SK-N-SH (cell line): ENCODE data around the gene OR2H1. TPM values are rescaled to one million over a fixed set of nuclear protein-coding genes. Genes with fewer than 3 reads are reported as not detected.

Experiments
- CTCF ChIA-PET: fragments of 300-600, 350-600 bp; formaldehyde crosslinking; extraction: SDS; loops from one replicate; lab custom pipeline; 2021; lab: Yijun Ruan, JAX
- POLR2A ChIA-PET: fragments of 350-600 bp; sonication (Branson Sonifier 250); formaldehyde crosslinking; extraction: SDS; loops from one replicate; lab custom pipeline; 2020; ENCODE audit warnings: antibody characterized with exemption, inconsistent platforms; lab: Yijun Ruan, JAX
- DNase-seq: peaks from one replicate; pipeline ENCODE4 v3.0.0; 2012
- H2AFZ ChIP-seq: fragments of 200-600 bp; sonication (generic); 2 replicates; pipeline ENCODE4 v1.8.1; 2016; ENCODE audit warnings: antibody characterized with exemption, mild to moderate bottlenecking, low read depth
- H3F3A ChIP-seq: fragments of 200-600 bp; sonication (generic); replicated peaks from 2 replicates; pipeline ENCODE3; 2016; ENCODE audit warnings: antibody characterized with exemption, mild to moderate bottlenecking; ENCODE audit not compliant: insufficient read depth
- H3K27ac ChIP-seq, 2 experiments: fragments of 200-500 bp in 1 of 2; fragments of 200-600 bp in 1 of 2; sonication (Bioruptor generic) in 1 of 2; sonication (generic), shearing (Covaris generic) in 1 of 2; 2 replicates each; pipeline versions ENCODE4 v1.5.1 to v1.6.1; 2014 to 2016; ENCODE audit warnings: low read depth in 2 of 2, inconsistent platforms in 1 of 2, low read length in 1 of 2, mild to moderate bottlenecking in 1 of 2, mixed read lengths in 1 of 2
- H3K27me3 ChIP-seq: fragments of 200-600 bp; sonication (generic), shearing (Covaris generic); 2 replicates; pipeline ENCODE4 v1.6.1; 2016; ENCODE audit warnings: mixed run types; ENCODE audit not compliant: insufficient read depth
- H3K36me3 ChIP-seq, 2 experiments: fragments of 200-500 bp in 1 of 2; fragments of 200-600 bp in 1 of 2; sonication (Bioruptor generic) in 1 of 2; sonication (generic) in 1 of 2; replicated peaks in 1 of 2; 2 replicates each; pipeline versions ENCODE3 to v1.5.1; 2014 to 2016; ENCODE audit warnings: low read length in 1 of 2, mild to moderate bottlenecking in 1 of 2; ENCODE audit not compliant: insufficient read depth in 2 of 2, control insufficient read depth in 1 of 2
- H3K4me1 ChIP-seq, 2 experiments: fragments of 200-500 bp in 1 of 2; fragments of 200-600 bp in 1 of 2; sonication (Bioruptor generic) in 1 of 2; sonication (generic), shearing (Covaris generic) in 1 of 2; 2 replicates each; pipeline versions ENCODE4 v1.5.1 to v1.6.1; 2014 to 2016; ENCODE audit warnings: low read depth in 1 of 2, low read length in 1 of 2, mixed run types in 1 of 2; ENCODE audit not compliant: insufficient read depth in 2 of 2, control insufficient read depth in 1 of 2
- H3K4me2 ChIP-seq: fragments of 200-600 bp; sonication (generic), shearing (Covaris generic); 2 replicates; pipeline ENCODE4 v1.6.1; 2017; ENCODE audit warnings: mixed run types
- H3K4me3 ChIP-seq, 2 experiments: fragments of 200-500 bp in 1 of 2; fragments of 200-600 bp in 1 of 2; sonication (Bioruptor generic) in 1 of 2; sonication (generic), shearing (Covaris generic) in 1 of 2; 2 replicates each; pipeline versions ENCODE4 v1.5.1 to v1.8.1; 2014 to 2016; ENCODE audit warnings: low read depth in 2 of 2, inconsistent platforms in 1 of 2, low read length in 1 of 2, mild to moderate bottlenecking in 1 of 2, mixed read lengths in 1 of 2, moderate library complexity in 1 of 2
- H3K79me2 ChIP-seq: fragments of 200-600 bp; sonication (generic); 2 replicates; pipeline ENCODE4 v1.8.1; 2017; ENCODE audit warnings: mild to moderate bottlenecking; ENCODE audit not compliant: insufficient read depth
- H3K9ac ChIP-seq: fragments of 200-600 bp; sonication (generic); 2 replicates; pipeline ENCODE4 v1.6.1; 2017; ENCODE audit warnings: mixed run types
- H3K9me2 ChIP-seq: fragments of 200-600 bp; sonication (generic); 2 replicates; pipeline ENCODE4 v1.6.1; 2017; ENCODE audit warnings: mixed run types
- H3K9me3 ChIP-seq: fragments of 200-600 bp; sonication (generic); 2 replicates; pipeline ENCODE4 v1.6.1; 2017; ENCODE audit warnings: mixed run types, mild to moderate bottlenecking, moderate library complexity
- H4K20me1 ChIP-seq: fragments of 200-600 bp; sonication (generic); 2 replicates; pipeline ENCODE4 v1.6.1; 2017; ENCODE audit warnings: mild to moderate bottlenecking, mixed run types; ENCODE audit not compliant: insufficient read depth
- CHD2 ChIP-seq: fragments of 150-350 bp; IDR thresholded peaks from 2 replicates; pipeline ENCODE4 v1.6.1; 2018; ENCODE audit warnings: low read length; ENCODE audit not compliant: partially characterized antibody
- ELF1 ChIP-seq: IDR thresholded peaks from 2 replicates; pipeline ENCODE4 v1.4.0; 2012
- EZH2phosphoT487 ChIP-seq: fragments of 200-600 bp; sonication (generic); IDR thresholded peaks from 2 replicates; pipeline ENCODE4 v1.6.1; 2017; ENCODE audit warnings: low read depth, mixed run types, mild to moderate bottlenecking, antibody characterized with exemption, moderate library complexity, borderline replicate concordance
- FOXM1 ChIP-seq: IDR thresholded peaks from 2 replicates; pipeline ENCODE4 v1.4.0; 2012; ENCODE audit warnings: low read depth, mild to moderate bottlenecking
- GABPA ChIP-seq: IDR thresholded peaks from 2 replicates; pipeline ENCODE4 v1.4.0; 2012; ENCODE audit warnings: low read depth, mild to moderate bottlenecking
- GATA2 ChIP-seq: sonication (generic); formaldehyde crosslinking; IDR thresholded peaks from 2 replicates; pipeline ENCODE4 v1.5.0; 2020; ENCODE audit warnings: mild to moderate bottlenecking, missing genetic modification reagents
- JUND ChIP-seq: IDR thresholded peaks from 2 replicates; pipeline ENCODE4 v1.4.0; 2012
- MEF2A ChIP-seq: IDR thresholded peaks from 2 replicates; pipeline ENCODE4 v1.4.0; 2012; ENCODE audit warnings: low read depth, borderline replicate concordance
- MXI1 ChIP-seq: IDR thresholded peaks from 2 replicates; pipeline ENCODE4 v1.6.1; 2012; ENCODE audit warnings: mild to moderate bottlenecking, low read depth, low read length, improper control_type of control experiment
- NFIC ChIP-seq: IDR thresholded peaks from 2 replicates; pipeline ENCODE4 v1.4.0; 2012; ENCODE audit warnings: borderline replicate concordance
- POLR2AphosphoS5 ChIP-seq: IDR thresholded peaks from 2 replicates; pipeline ENCODE4 v1.6.1; 2012; ENCODE audit warnings: low read depth, low read length
- SIN3A ChIP-seq: IDR thresholded peaks from 2 replicates; pipeline ENCODE4 v1.6.1; 2012; ENCODE audit warnings: low read depth, mild to moderate bottlenecking, low read length, moderate library complexity, borderline replicate concordance
- TCF12 ChIP-seq: IDR thresholded peaks from 2 replicates; pipeline ENCODE4 v1.4.0; 2012
- WGBS: methylation state at CpG from one replicate; pipeline ENCODE4 v1.1.6; 2017; ENCODE audit warnings: low lambda C conversion rate; 5-methylcytosine and 5-hydroxymethylcytosine counted together
- polyA plus RNA-seq, 3 experiments: library from polyadenylated mRNA; depleted of rRNA; stranded (reverse); fragments of >200 nt; gene quantifications; 2 replicates each; pipeline ENCODE4 v1.2.3, GENCODE V29; 2012
- TF ChIP-seq, protein P1 (sequence below): fragments of 150-350 bp; IDR thresholded peaks from 2 replicates; pipeline ENCODE4 v1.6.1; 2016; ENCODE audit warnings: mild to moderate bottlenecking, low read depth, low read length
- TF ChIP-seq, protein P2 (sequence below): IDR thresholded peaks from 2 replicates; pipeline ENCODE4 v1.4.0; 2012; ENCODE audit warnings: low read depth, borderline replicate concordance
- TF ChIP-seq, protein P3 (sequence below): fragments of 200-600 bp; sonication (generic); IDR thresholded peaks from 2 replicates; pipeline ENCODE4 v1.6.1; 2017; ENCODE audit warnings: antibody characterized with exemption, mild to moderate bottlenecking, moderate library complexity
- TF ChIP-seq, protein P4 (sequence below): IDR thresholded peaks from 2 replicates; pipeline ENCODE4; 2012
- TF ChIP-seq, protein P5 (sequence below): IDR thresholded peaks from 2 replicates; pipeline ENCODE4 v1.6.1; 2012; ENCODE audit warnings: mild to moderate bottlenecking, low read depth, low read length, moderate library complexity

Gene OR2H1
- polyA plus RNA-seq, 1 of the 3 experiments (the other 2 are of a cell fraction) = not detected

DNA sequence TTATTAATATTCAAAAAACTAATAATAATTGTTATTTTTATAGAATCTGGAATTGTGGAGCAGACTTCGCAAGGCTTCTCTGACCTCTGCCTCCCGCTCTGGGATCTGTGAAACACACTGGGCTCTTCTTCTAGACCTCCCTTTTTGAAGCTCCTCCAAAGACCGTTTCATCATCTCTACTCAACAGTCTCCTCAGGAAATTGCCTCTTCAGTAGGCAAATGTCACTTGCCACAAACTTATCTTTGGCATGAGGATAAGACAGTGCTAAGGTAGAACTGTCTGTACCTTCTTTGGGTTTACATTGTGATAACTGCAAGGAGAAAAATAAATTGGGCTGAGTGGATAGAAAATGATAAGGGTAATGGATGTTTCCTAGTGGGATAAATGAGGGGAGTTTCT is 33.1 kb downstream of the OR2H1 start:
- H3K36me3 ChIP-seq = no peaks in the 10 kb centered on the region
- 21% methylated on average over 3 of the region's 3 CpGs for WGBS
- TF ChIP-seq EZH2phosphoT487 (no peak), SIN3A (no peak), MEF2A (no peak), POLR2AphosphoS5 (no peak), GATA2 (CRISPR knock-in tag) (no peak), FOXM1 (no peak), CHD2 (no peak), MXI1 (no peak), NFIC (no peak)
- TF ChIP-seq, protein P1, sequence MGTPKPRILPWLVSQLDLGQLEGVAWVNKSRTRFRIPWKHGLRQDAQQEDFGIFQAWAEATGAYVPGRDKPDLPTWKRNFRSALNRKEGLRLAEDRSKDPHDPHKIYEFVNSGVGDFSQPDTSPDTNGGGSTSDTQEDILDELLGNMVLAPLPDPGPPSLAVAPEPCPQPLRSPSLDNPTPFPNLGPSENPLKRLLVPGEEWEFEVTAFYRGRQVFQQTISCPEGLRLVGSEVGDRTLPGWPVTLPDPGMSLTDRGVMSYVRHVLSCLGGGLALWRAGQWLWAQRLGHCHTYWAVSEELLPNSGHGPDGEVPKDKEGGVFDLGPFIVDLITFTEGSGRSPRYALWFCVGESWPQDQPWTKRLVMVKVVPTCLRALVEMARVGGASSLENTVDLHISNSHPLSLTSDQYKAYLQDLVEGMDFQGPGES = no peak
- TF ChIP-seq, protein P2, sequence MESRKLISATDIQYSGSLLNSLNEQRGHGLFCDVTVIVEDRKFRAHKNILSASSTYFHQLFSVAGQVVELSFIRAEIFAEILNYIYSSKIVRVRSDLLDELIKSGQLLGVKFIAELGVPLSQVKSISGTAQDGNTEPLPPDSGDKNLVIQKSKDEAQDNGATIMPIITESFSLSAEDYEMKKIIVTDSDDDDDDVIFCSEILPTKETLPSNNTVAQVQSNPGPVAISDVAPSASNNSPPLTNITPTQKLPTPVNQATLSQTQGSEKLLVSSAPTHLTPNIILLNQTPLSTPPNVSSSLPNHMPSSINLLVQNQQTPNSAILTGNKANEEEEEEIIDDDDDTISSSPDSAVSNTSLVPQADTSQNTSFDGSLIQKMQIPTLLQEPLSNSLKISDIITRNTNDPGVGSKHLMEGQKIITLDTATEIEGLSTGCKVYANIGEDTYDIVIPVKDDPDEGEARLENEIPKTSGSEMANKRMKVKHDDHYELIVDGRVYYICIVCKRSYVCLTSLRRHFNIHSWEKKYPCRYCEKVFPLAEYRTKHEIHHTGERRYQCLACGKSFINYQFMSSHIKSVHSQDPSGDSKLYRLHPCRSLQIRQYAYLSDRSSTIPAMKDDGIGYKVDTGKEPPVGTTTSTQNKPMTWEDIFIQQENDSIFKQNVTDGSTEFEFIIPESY = no peak
- TF ChIP-seq, protein P3, sequence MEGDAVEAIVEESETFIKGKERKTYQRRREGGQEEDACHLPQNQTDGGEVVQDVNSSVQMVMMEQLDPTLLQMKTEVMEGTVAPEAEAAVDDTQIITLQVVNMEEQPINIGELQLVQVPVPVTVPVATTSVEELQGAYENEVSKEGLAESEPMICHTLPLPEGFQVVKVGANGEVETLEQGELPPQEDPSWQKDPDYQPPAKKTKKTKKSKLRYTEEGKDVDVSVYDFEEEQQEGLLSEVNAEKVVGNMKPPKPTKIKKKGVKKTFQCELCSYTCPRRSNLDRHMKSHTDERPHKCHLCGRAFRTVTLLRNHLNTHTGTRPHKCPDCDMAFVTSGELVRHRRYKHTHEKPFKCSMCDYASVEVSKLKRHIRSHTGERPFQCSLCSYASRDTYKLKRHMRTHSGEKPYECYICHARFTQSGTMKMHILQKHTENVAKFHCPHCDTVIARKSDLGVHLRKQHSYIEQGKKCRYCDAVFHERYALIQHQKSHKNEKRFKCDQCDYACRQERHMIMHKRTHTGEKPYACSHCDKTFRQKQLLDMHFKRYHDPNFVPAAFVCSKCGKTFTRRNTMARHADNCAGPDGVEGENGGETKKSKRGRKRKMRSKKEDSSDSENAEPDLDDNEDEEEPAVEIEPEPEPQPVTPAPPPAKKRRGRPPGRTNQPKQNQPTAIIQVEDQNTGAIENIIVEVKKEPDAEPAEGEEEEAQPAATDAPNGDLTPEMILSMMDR = no peak
- TF ChIP-seq, all 33 proteins: peak for 0
- H3K79me2 ChIP-seq = no peaks in the 10 kb centered on the region
- H3K4me3 ChIP-seq = no peak overlapping the region
- ChIA-PET CTCF (no interaction called here), POLR2A (no interaction called here)
- no peak overlapping the region for H3K27ac ChIP-seq
- no peaks in the 10 kb centered on the region; the same call in 1 of the 2 replicates for H3K27me3 ChIP-seq
- no peak overlapping the region for H3K9ac ChIP-seq
- no peaks in the 10 kb centered on the region for H4K20me1 ChIP-seq
- no peak overlapping the region for H3K4me2 ChIP-seq
- H3K9me3 ChIP-seq = no peaks in the 10 kb centered on the region
- H3F3A ChIP-seq = no peaks in the 10 kb centered on the region
- H3K4me1 ChIP-seq = no peaks in the 10 kb centered on the region
- DNase-seq = no peak
- H2AFZ ChIP-seq = no peak overlapping the region
- H3K9me2 ChIP-seq = no peaks in the 10 kb centered on the region

DNA sequence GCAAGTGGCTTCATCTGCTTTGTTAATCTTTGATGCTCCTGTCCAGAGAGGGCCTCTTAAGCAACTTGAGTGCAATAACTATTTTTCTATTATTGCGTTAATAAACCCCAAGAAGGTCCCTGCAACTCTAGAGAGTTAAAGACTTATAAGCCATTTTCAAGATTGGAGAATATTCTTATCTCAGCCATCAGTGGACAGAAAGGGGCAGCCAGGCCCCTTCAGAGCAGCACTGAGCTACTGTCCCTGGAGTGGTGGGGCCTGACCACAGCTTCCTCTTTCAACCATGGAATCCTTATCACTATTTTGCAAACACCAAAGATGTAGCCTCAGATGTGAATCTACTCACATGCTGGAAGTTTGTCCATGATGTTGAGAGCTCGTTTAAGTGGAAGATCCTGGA is 33.6 kb downstream of the OR2H1 start:
- CTCF ChIA-PET = no interaction called here
- POLR2A ChIA-PET = no interaction called here
- H3K4me3 ChIP-seq = no peak overlapping the region
- no peak for TF ChIP-seq GABPA
- TF ChIP-seq ELF1 = no peak
- TF ChIP-seq, protein P1 = no peak
- TF ChIP-seq TCF12 = no peak
- no peak for TF ChIP-seq JUND
- no peak for TF ChIP-seq MXI1
- TF ChIP-seq, protein P4, sequence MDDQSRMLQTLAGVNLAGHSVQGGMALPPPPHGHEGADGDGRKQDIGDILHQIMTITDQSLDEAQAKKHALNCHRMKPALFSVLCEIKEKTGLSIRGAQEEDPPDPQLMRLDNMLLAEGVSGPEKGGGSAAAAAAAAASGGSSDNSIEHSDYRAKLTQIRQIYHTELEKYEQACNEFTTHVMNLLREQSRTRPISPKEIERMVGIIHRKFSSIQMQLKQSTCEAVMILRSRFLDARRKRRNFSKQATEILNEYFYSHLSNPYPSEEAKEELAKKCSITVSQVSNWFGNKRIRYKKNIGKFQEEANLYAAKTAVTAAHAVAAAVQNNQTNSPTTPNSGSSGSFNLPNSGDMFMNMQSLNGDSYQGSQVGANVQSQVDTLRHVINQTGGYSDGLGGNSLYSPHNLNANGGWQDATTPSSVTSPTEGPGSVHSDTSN = no peak
- no peak for TF ChIP-seq POLR2AphosphoS5
- TF ChIP-seq, protein P5, sequence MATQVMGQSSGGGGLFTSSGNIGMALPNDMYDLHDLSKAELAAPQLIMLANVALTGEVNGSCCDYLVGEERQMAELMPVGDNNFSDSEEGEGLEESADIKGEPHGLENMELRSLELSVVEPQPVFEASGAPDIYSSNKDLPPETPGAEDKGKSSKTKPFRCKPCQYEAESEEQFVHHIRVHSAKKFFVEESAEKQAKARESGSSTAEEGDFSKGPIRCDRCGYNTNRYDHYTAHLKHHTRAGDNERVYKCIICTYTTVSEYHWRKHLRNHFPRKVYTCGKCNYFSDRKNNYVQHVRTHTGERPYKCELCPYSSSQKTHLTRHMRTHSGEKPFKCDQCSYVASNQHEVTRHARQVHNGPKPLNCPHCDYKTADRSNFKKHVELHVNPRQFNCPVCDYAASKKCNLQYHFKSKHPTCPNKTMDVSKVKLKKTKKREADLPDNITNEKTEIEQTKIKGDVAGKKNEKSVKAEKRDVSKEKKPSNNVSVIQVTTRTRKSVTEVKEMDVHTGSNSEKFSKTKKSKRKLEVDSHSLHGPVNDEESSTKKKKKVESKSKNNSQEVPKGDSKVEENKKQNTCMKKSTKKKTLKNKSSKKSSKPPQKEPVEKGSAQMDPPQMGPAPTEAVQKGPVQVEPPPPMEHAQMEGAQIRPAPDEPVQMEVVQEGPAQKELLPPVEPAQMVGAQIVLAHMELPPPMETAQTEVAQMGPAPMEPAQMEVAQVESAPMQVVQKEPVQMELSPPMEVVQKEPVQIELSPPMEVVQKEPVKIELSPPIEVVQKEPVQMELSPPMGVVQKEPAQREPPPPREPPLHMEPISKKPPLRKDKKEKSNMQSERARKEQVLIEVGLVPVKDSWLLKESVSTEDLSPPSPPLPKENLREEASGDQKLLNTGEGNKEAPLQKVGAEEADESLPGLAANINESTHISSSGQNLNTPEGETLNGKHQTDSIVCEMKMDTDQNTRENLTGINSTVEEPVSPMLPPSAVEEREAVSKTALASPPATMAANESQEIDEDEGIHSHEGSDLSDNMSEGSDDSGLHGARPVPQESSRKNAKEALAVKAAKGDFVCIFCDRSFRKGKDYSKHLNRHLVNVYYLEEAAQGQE = no peak
- TF ChIP-seq, all 33 proteins: peak for 0
- no peak for DNase-seq
- Histone ChIP-seq H3K9me3 (no peaks in the 10 kb centered on the region), H3K36me3 (no peaks in the 10 kb centered on the region), H3K9ac (no peak overlapping the region), H3F3A (no peaks in the 10 kb centered on the region), H4K20me1 (no peaks in the 10 kb centered on the region), H3K4me2 (no peak overlapping the region), H3K27me3 (peaks cover 2% of the 10 kb centered on the region; the same call in 1 of the 2 replicates), H3K9me2 (no peaks in the 10 kb centered on the region), H2AFZ (no peak overlapping the region), H3K27ac (no peak overlapping the region), H3K79me2 (no peaks in the 10 kb centered on the region), H3K4me1 (no peaks in the 10 kb centered on the region)
- WGBS = 12% methylated on average over 2 of the region's 2 CpGs
